Lower leg skin (tissue), 4 donors: Measurements from ENCODE around the gene HOXC12. TPM values are rescaled to one million over a fixed set of nuclear protein-coding genes. Genes with fewer than 3 reads are reported as not detected.

Source experiments
- DNase-seq, 2 donors: peaks; one replicate each; pipeline ENCODE4 v3.0.0-alpha.2; 2019; ENCODE audit warnings: low spot score in 2 of 2
- H3K4me3 ChIP-seq: fragments of 200-600 bp; sonication (generic); 2 replicates; pipeline ENCODE4 v1.5.1; 2017; ENCODE audit warnings: mild to moderate bottlenecking, low read depth; ENCODE audit not compliant: poor library complexity, severe bottlenecking
- POLR2A ChIP-seq, 2 donors: fragments of 450-650 bp; IDR thresholded peaks; one replicate each; pipeline ENCODE4 v1.6.1; 2016 to 2017; ENCODE audit warnings: antibody characterized with exemption in 2 of 2, mild to moderate bottlenecking in 1 of 2, moderate library complexity in 1 of 2
- WGBS, 2 donors: methylation state at CpG; one replicate each; pipeline ENCODE4 v1.1.5; 2018; 5-methylcytosine and 5-hydroxymethylcytosine counted together
- intact Hi-C: fragments of 100-400 bp; cut with DNase I; formaldehyde crosslinking; loops from one replicate; pipeline ENCODE4 v1.15.0; 2023; ENCODE audit warnings: low total_unique reads
- total RNA-seq, 4 donors: library from RNA; depleted of rRNA; stranded (reverse); fragments of >200 nt; gene quantifications; one replicate each; pipeline ENCODE4 v1.1.0, GENCODE V29; 2016
- TF ChIP-seq, protein P1 (sequence below), 3 donors: fragments of 450-650 bp; IDR thresholded peaks; one replicate each; pipeline ENCODE4 v1.5.1; 2016; ENCODE audit warnings: antibody characterized with exemption in 3 of 3, mild to moderate bottlenecking in 3 of 3, moderate library complexity in 2 of 3

HOXC12 gene, protein sequence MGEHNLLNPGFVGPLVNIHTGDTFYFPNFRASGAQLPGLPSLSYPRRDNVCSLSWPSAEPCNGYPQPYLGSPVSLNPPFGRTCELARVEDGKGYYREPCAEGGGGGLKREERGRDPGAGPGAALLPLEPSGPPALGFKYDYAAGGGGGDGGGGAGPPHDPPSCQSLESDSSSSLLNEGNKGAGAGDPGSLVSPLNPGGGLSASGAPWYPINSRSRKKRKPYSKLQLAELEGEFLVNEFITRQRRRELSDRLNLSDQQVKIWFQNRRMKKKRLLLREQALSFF
- total RNA-seq = 10 to 100 TPM in 1 of 4 donors, 1 to 10 TPM in 3; 4.4 to 13.6 (median 6.5) TPM

DNA sequence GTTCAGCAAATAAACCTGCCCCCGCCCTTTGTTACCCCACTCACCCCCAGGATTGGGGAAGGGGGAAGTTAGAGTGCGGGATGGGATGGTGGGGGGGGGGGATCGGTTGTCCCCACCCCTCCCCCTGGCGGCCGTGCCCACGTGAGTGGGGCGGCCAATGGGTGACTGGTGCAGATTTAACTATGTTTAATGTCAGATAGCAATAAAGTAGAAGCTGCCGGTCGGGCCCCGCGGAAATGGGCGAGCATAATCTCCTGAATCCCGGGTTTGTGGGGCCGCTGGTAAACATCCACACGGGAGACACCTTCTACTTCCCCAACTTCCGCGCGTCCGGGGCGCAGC lies at the start of gene HOXC12:
Gene HOXC12, plus strand, starts transcription at position 210 of the 342 bp plus-strand sequence. Its CDS starts 27 bp downstream, at position 237.
- intact Hi-C loops = loop anchor here (5.0 kb wide), 1 partner anchor 162 kb away; no protein-coding TSS in a partner anchor
- no peak for DNase-seq
- peak within 1 kb of the TSS; percentile 26 for H3K4me3 ChIP-seq
- no peak for TF ChIP-seq POLR2A (IDR thresholded peaks at IDR 0.05)
- TF ChIP-seq, protein P1, sequence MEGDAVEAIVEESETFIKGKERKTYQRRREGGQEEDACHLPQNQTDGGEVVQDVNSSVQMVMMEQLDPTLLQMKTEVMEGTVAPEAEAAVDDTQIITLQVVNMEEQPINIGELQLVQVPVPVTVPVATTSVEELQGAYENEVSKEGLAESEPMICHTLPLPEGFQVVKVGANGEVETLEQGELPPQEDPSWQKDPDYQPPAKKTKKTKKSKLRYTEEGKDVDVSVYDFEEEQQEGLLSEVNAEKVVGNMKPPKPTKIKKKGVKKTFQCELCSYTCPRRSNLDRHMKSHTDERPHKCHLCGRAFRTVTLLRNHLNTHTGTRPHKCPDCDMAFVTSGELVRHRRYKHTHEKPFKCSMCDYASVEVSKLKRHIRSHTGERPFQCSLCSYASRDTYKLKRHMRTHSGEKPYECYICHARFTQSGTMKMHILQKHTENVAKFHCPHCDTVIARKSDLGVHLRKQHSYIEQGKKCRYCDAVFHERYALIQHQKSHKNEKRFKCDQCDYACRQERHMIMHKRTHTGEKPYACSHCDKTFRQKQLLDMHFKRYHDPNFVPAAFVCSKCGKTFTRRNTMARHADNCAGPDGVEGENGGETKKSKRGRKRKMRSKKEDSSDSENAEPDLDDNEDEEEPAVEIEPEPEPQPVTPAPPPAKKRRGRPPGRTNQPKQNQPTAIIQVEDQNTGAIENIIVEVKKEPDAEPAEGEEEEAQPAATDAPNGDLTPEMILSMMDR (IDR thresholded peaks at IDR 0.05) = no peak
- 2 to 9% methylated on average over 20 of the region's 20 CpGs for WGBS, 2 donors

DNA sequence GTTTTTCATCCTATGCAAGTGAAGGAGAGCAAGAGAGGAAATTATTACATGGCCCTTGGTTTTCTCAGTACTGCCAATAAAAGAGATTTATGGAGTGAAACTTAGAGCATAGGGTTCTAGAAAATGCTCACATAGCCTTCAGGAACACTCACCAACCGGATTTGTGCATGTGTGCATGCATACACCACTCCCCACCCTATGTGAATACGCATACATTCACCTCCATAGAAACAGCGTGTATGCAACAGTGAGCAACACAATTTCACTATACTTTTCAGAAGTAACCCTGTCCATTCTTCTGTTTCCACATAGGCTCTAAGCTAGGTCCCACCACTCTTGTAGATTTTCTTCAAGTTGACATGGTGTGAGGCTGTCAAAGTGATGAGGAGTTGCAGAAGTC lies 47.6 kb upstream of the HOXC12 start:
- DNase-seq = no peak
- intact Hi-C loops = no loop called here

DNA sequence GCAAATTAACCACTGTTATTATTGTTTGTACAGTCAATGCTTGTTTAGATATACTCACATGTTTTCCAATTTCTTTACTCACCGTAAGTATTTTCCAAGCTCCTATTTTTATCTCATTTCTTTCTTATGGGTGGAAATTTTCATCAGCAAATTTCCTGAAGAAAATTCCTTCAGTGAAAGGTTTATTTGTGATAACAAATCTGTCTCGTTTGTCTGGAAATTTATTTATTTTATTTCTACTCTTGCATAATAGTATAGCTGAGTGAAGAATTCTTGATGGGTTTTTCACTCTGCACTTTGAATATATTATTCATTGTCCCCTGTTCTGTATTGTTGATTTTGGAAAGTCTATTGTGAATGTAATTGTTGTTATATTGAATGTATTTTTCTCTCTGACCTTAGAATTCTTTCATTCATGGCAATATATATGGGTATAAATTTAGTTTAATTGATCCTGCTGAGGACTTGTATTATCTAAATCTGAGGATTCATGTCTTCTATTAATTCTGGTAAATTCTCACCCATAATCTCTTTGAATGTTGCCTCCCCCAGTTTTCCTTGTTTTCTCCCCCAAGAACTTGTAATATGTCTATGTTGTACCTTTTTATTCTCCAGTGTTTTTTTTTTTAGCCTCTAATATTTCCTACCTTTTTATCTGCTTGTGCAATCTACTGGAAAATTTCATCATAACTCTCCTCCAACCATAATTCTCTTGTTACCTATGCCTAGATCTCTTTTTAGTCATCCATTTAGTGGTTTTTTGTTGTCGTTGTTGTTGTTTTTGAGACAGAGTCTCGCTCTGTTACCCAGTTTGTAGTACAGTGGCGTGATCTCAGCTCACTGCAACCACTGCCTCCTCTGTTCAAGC lies 37.7 kb upstream of the HOXC12 start:
- intact Hi-C loops = no loop called here
- 80 to 83% methylated on average over 5 of the region's 5 CpGs for WGBS, 2 donors
- DNase-seq = no peak
- H3K4me3 ChIP-seq = no peak overlapping the region
- no peak for TF ChIP-seq POLR2A (IDR thresholded peaks at IDR 0.05)
- TF ChIP-seq, protein P1 (IDR thresholded peaks at IDR 0.05) = no peak

More for the DNA sequence above, 47.6 kb upstream of the HOXC12 start:
- TF ChIP-seq, protein P1 (IDR thresholded peaks at IDR 0.05) = no peak
- TF ChIP-seq POLR2A (IDR thresholded peaks at IDR 0.05) = no peak
- H3K4me3 ChIP-seq = no peak overlapping the region
- 84 to 87% methylated on average over 3 of the region's 3 CpGs for WGBS, 2 donors

DNA sequence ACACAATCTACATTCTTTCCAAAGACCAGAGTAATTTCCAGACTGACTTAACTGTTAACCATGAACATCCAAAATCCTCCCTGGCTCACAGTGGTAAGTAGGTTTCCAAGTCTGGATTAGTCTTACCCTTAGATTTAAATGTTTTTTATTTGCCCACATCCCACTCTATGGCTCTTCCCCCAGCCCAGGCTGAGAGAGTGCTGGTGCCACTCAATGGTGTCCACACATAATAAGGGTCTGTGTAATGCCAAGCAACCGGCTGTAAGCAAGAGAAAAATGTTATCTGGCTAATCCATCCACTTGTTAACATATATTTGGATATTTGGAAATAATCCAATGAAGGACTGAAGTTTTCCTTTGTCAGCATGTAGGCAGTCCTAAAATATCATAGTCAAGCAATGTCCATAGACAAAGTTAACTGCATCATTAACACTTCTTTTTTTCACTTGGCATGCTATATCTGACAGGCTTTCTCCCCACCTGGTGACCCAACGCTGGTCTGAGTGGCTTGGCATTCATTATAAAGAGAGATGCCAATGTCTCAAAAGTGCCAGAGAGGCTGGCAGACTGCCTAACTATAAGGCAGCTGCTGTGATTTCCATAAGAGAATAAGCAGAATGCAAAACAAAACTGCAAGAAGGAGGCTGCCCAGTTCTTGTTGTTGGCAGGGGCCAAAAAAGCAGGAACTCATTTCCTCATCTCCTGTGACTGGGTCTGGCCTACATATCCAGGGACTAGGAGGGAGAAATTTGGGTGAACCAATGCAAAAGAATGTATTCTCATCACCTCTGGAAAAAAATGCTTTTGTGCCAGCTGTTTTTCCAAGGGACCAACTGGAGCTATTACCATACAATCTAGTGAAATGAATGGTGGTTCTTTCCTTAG lies 29.9 kb upstream of the HOXC12 start:
- WGBS, 2 donors = 37 to 39% methylated on average over 2 of the region's 2 CpGs
- no peak for TF ChIP-seq POLR2A (IDR thresholded peaks at IDR 0.05)
- TF ChIP-seq, protein P1 (IDR thresholded peaks at IDR 0.05) = no peak
- intact Hi-C loops = no loop called here
- no peak for DNase-seq
- H3K4me3 ChIP-seq = no peak overlapping the region

DNA sequence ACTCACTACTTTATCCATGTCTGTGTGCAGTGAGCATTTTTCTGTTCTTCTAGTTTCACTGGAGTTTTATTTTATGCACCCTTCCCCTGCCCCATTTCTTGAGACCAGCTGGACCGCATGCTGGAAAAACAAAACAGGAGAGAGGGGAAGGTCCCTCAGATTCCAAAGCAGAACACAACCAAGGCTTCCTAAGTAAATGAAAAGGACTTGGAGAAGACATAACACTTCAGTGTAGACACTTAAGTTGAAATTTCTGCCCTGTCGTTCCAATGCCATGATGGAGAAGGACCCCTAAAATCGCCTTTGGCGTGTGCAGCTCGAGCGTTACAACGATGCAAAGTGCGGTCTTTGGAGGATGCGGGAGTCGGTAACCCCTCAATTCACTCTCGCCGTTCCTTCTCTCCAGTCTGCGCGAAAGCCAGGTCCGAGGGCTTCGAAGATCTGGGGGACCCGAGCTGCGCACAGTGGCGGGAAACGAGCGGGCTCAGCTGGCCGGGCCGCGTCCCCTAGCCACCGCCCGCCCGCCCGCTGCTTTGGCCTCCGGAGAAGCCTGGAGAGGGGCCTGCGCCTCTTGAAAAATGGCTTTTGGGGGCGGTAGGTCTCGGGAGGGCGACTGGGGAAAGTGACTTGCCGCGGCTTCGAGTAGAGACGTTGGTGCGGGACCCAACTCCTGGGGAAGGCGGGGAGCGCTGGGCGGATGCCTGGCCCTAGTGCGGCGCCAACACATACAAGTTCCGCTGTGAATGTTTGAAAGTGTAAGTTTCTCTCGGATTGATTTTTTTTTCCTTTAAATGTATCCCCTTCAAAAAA lies 27.3 kb upstream of the HOXC12 start:
- intact Hi-C loops = no loop called here
- WGBS, 2 donors = 22 to 24% methylated on average over 33 to 45 of the region's 45 CpGs
- no peak overlapping the region for H3K4me3 ChIP-seq
- no peak for TF ChIP-seq POLR2A (IDR thresholded peaks at IDR 0.05)
- DNase-seq = no peak
